Esophagus muscularis mucosa (tissue), 4 donors: ENCODE results near the gene DCP1A.

Experiments used
- CTCF ChIP-seq, 3 experiments: fragments of 200-600 bp in 2 of 3; fragments of 450-650 bp in 1 of 3; sonication (generic) in 2 of 3; IDR thresholded peaks; one replicate each; pipeline ENCODE4 v1.5.1; 2017 to 2019; ENCODE audit warnings: antibody characterized with exemption in 3 of 3, mild to moderate bottlenecking in 2 of 3, moderate library complexity in 1 of 3
- EP300 ChIP-seq: sonication (generic); formaldehyde crosslinking; IDR thresholded peaks from one replicate; pipeline ENCODE4 v1.6.1; 2017; ENCODE audit warnings: antibody characterized with exemption
- POLR2A ChIP-seq: fragments of 450-650 bp; IDR thresholded peaks from one replicate; pipeline ENCODE4 v1.6.1; 2017; ENCODE audit warnings: antibody characterized with exemption, moderate library complexity, mild to moderate bottlenecking, low read depth
- POLR2AphosphoS5 ChIP-seq, 2 donors: sonication (generic); formaldehyde crosslinking; IDR thresholded peaks; one replicate each; pipeline ENCODE4 v1.6.1; 2017; ENCODE audit warnings: antibody characterized with exemption in 2 of 2

GRCh38 chr3:53300826-53301225, 46.5 kb downstream of the DCP1A start:
- TF ChIP-seq CTCF (IDR thresholded peaks at IDR 0.05) (no peak), POLR2A (no peak), POLR2AphosphoS5 (IDR thresholded peaks at IDR 0.05) (no peak), EP300 (no peak)
